Activated T-helper 1 cell treated with anti-CD3 and anti-CD28 coated beads, Interleukin-12 subunit alpha, Interleukin-12 subunit beta, Interleukin-2, Interleukin-4 antibody, amounts not matched to agents 30 ng/mL and 10 ng/mL and 1 ng/mL, durations not matched to agents 14 hours and 24 hours and 36 hours (primary cell): ENCODE results near the gene ENOPH1. TPM values are rescaled to one million over a fixed set of nuclear protein-coding genes. Genes with fewer than 3 reads are reported as not detected.

Experiments
- DNase-seq: peaks from one replicate; pipeline ENCODE4 v3.0.0; 2021; ENCODE audit warnings: low spot score
- H3K27ac Mint-ChIP-seq: one replicate; pipeline ENCODE4 v1.8.0; 2021; ENCODE audit warnings: mild to moderate bottlenecking, mixed read lengths
- H3K27me3 Mint-ChIP-seq: one replicate; pipeline ENCODE4 v1.8.0; 2022; ENCODE audit warnings: mild to moderate bottlenecking, moderate library complexity, mixed read lengths; ENCODE audit not compliant: insufficient read depth
- H3K36me3 Mint-ChIP-seq: one replicate; pipeline ENCODE4 v1.8.0; 2021; ENCODE audit warnings: low read depth, mixed read lengths
- H3K4me1 Mint-ChIP-seq: one replicate; pipeline ENCODE4 v1.8.0; 2021; ENCODE audit warnings: low read depth, mixed read lengths
- H3K4me3 Mint-ChIP-seq: one replicate; pipeline ENCODE4 v1.8.0; 2021; ENCODE audit warnings: mild to moderate bottlenecking, moderate library complexity, mixed read lengths
- H3K9me3 Mint-ChIP-seq: one replicate; pipeline ENCODE4 v1.8.0; 2021; ENCODE audit warnings: mixed read lengths
- intact Hi-C: fragments of 100-400 bp; cut with micrococcal nuclease; formaldehyde crosslinking; loops from one replicate; pipeline ENCODE4 v1.15.1; 2024
- total RNA-seq: library from RNA; stranded (reverse); gene quantifications from 2 replicates; pipeline ENCODE4 v1.2.3, GENCODE V29; 2022

The ENOPH1 gene
- total RNA-seq, 1 donor from 2014 or later: 61.5 TPM

DNA sequence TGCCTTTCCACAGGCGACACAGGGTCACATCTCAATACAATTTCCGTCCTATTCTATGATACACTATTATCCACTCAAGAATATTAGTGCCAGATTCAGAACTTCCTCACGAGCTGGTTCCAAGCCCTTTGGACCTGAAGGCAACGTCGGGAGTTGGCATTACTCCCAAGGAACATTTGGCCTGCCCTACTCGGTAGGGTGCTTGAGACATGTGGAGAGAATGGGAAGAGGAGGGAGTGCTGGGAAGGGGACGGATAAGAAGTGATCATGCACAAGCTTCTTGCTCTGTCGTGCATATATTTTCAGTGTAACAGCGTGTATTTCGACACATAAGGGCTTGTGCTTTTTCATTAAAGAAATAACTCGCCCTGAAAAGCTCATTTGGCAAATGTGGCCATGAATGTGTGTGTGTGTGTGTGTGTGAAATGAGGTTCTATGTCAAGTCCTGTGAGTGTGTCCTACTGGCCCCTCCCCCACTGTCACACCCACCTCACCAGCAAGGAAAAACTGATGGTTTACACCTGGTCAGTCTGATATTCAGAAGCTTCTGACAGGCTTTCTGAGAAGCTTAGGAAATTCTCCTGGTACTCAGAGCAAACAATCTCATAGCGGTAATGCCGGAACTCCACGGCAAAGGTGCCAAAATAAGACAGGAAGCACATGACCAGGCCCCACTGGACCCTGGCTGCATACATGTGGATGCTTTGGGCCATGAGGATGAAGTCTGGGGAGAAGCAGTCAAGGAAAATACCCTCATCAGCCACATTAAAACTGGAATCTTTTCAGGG lies 54.8 kb downstream of the ENOPH1 start:
- Mint-ChIP-seq H3K9me3 (no peaks in the 10 kb centered on the region), H3K27ac (no peak overlapping the region), H3K36me3 (peaks cover 8% of the 10 kb centered on the region), H3K4me1 (no peaks in the 10 kb centered on the region), H3K4me3 (no peak overlapping the region), H3K27me3 (no peaks in the 10 kb centered on the region)
- intact Hi-C loops: no loop called here
- DNase-seq: no peak

DNA sequence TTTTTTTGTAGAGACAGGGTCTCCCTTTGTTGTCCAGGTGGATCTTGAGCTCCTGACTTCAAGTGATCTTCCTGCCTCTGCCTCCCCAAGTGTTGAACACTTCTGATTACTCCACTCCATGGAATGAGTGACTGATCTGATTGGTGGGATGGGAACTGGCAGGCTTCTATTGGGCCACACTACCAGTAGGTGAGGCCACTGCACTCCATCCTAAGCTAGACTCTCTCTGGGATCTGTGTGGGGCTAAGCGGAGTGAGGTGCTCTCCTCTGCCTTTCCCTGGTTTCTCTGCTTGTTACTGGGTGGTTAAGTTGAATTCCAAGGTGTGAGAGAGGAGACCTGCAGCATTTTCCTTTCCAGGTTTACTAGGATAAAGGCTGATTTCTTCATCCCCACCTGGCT lies 58.7 kb downstream of the ENOPH1 start:
- no peak overlapping the region for H3K27ac Mint-ChIP-seq
- H3K4me3 Mint-ChIP-seq: no peak overlapping the region
- no peaks in the 10 kb centered on the region for H3K27me3 Mint-ChIP-seq
- intact Hi-C loops: no loop called here
- H3K9me3 Mint-ChIP-seq: no peaks in the 10 kb centered on the region
- peaks cover 5% of the 10 kb centered on the region for H3K36me3 Mint-ChIP-seq
- no peak for DNase-seq
- H3K4me1 Mint-ChIP-seq: no peaks in the 10 kb centered on the region

DNA sequence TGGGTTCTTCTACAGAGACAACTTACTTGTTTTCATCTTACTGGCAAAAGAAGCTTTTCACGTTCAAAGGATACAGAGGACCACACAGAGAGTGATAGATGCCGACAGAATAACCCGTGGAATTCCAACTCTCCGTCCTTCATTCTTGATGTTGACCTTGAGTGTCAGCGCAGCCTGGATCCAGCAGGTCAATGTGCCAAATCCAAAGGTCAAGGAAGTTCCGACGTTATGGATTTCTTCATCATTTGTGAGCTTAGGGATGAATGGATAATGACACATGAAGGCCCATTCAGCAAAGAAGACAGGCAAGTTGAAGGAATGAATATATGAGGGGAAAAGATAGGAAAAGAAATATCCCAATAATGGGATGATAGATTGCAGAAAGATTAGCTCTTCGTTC lies 59.6 kb downstream of the ENOPH1 start:
- no peaks in the 10 kb centered on the region for H3K27me3 Mint-ChIP-seq
- H3K27ac Mint-ChIP-seq: no peak overlapping the region
- peaks cover 4% of the 10 kb centered on the region for H3K36me3 Mint-ChIP-seq
- intact Hi-C loops: no loop called here
- no peak overlapping the region for H3K4me3 Mint-ChIP-seq
- no peaks in the 10 kb centered on the region for H3K9me3 Mint-ChIP-seq
- no peaks in the 10 kb centered on the region for H3K4me1 Mint-ChIP-seq
- no peak for DNase-seq

DNA sequence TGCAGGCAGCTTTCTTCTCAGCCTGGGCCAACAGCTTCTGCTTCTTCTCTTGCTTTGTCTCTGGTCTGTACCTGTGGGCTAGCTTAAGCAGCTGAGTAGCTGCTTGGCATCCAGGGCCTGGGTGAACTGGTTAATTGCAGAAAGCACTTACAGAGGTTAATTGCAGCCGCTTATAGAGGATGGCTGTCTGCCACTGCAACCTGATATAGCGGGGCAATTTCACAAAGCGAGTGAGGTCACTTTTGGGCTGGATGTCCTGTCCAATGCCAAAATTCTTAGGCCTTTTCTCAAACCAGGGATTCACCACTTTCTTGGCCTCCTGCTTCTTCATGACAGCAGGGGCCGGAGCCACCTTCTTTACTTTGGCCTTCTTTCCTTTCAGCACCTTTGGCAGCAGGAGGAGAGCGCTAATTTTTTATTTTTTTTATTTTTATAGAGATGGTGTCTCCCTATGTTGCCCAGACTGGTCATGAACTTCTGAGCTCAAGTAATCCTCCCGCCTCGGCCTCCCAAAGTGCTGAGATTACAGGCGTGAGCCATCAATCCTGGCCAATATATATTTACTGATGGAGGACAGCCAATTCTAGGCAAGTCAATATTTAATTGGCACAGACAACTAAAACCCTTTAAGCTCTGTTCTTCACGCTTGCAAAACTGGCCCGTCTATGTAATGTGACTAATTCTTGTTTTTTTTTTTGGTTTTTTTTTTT lies 61.0 kb downstream of the ENOPH1 start:
- Mint-ChIP-seq H3K4me3 (no peak overlapping the region), H3K9me3 (no peaks in the 10 kb centered on the region), H3K27me3 (no peaks in the 10 kb centered on the region), H3K27ac (no peak overlapping the region), H3K4me1 (no peaks in the 10 kb centered on the region), H3K36me3 (peaks cover 2% of the 10 kb centered on the region)
- DNase-seq: no peak
- intact Hi-C loops: no loop called here

DNA sequence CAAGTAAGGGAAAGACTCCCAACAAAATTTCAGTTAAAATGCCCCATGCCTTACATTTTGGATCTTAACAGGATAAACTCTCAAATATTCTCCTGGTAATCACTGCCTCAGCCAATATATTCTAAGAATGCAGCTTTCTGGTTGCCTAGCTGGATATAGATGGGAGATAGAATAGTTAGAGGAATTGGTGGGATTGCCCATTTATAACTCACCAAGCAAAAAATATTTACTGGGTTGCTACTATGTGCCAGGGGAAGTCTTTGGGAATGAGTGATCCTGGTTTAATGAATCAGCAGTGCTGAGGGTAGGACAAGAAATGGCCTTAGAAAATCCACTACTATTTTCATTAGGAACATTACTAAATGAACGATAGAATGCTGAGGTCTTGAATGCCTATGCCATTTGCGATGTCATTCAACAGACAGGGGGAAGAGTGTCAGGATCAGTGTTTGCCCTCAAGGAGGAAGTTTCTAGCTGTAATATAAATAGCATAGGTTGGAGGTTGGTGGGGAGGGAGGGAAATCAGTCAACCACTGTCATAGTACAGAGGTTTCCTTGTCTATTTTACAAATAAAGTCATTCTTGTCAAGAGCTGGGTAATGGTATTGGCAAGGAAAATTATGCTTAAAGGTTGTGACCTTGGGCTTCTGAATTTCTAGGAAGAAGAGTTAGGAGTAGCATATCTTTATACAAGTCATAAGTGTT lies 63.5 kb downstream of the ENOPH1 start:
- no peaks in the 10 kb centered on the region for H3K9me3 Mint-ChIP-seq

DNA sequence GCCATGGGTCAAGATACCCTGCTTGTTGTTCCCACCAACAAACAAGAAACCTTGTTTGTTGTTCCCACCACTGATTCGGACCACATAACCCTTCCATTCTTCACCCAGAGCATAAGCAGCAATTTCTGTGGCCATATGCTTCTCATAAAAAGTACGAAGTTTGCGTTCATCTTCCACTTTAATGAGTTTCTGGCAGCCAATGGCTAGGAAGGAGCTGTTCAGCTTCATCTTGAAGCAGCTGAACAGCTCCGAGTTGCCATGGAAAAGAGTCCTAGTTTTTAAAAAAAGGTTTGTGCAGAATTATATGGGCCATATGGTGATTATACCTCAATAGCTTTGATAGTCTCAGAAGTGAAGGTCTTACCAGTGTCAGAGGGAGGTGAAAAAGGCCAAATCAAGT lies 65.3 kb downstream of the ENOPH1 start:
- no peak overlapping the region for H3K4me3 Mint-ChIP-seq
- intact Hi-C loops: no loop called here

More for the DNA sequence above, 63.5 kb downstream of the ENOPH1 start:
- Mint-ChIP-seq H3K36me3 (peaks cover 2% of the 10 kb centered on the region), H3K4me3 (no peak overlapping the region), H3K4me1 (no peaks in the 10 kb centered on the region), H3K27me3 (no peaks in the 10 kb centered on the region), H3K27ac (no peak overlapping the region)
- intact Hi-C loops: no loop called here
- DNase-seq: no peak

DNA sequence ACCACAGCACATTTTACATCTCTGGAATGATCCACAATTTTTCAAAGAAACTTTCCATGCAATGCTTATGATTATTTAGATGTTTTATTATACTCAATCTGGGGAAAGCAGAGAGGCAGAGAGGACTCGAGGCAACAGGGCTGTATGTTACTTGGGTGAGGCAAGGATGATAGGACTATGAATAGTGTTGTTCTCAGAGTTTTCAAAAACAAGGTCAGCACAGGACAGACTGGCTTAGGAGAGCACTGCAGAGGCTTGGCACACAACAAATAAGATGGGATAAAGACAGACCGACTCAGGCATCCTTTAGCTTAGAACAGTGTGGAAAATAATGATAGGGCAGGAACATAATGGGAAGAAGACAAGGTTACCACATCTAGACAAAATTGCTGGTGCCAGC lies 66.0 kb downstream of the ENOPH1 start:
- H3K27ac Mint-ChIP-seq: no peak overlapping the region
- intact Hi-C loops: no loop called here
- H3K27me3 Mint-ChIP-seq: no peaks in the 10 kb centered on the region
- no peaks in the 10 kb centered on the region for H3K4me1 Mint-ChIP-seq
- H3K36me3 Mint-ChIP-seq: no peaks in the 10 kb centered on the region
- no peak overlapping the region for H3K4me3 Mint-ChIP-seq
- DNase-seq: no peak
- H3K9me3 Mint-ChIP-seq: no peaks in the 10 kb centered on the region

More for the DNA sequence above, 65.3 kb downstream of the ENOPH1 start:
- H3K9me3 Mint-ChIP-seq: no peaks in the 10 kb centered on the region
- H3K4me1 Mint-ChIP-seq: no peaks in the 10 kb centered on the region
- DNase-seq: no peak
- H3K36me3 Mint-ChIP-seq: no peaks in the 10 kb centered on the region
- no peak overlapping the region for H3K27ac Mint-ChIP-seq
- H3K27me3 Mint-ChIP-seq: no peaks in the 10 kb centered on the region

DNA sequence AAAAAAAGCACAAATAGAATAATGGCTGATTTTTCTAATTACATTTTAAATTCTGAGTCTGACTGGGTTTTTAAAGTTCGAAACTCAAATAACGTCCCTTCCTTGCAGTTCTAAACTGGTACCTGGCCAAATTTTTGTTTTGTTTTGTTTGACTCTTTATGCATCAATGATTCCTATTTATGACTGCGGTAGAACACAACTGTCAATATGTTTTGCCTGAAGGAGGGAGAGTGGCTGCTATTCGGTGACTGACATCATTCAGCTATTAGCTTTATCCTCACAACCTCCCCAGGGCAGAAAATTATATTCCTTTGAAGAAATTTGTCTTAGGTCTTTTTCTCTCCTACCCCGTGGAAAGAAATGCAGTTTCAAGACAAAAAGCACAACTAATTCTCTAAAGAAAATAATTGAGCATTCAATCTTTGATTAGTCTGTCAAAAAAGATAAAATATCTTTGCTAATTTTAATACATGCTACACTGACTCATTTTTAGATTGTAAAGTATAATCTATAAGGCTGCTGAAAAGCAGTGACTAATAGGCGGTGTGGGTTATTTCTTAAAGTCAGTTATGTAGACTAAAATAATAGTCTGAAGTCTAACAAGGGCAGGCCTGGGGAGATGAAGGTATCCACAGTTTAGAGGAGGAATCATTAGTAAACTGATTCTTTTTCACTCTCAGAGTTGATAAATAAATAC lies 69.5 kb downstream of the ENOPH1 start:
- Mint-ChIP-seq H3K27ac (no peak overlapping the region), H3K36me3 (no peaks in the 10 kb centered on the region), H3K4me3 (no peak overlapping the region), H3K9me3 (no peaks in the 10 kb centered on the region), H3K27me3 (no peaks in the 10 kb centered on the region), H3K4me1 (no peaks in the 10 kb centered on the region)
- intact Hi-C loops: no loop called here
- no peak for DNase-seq

DNA sequence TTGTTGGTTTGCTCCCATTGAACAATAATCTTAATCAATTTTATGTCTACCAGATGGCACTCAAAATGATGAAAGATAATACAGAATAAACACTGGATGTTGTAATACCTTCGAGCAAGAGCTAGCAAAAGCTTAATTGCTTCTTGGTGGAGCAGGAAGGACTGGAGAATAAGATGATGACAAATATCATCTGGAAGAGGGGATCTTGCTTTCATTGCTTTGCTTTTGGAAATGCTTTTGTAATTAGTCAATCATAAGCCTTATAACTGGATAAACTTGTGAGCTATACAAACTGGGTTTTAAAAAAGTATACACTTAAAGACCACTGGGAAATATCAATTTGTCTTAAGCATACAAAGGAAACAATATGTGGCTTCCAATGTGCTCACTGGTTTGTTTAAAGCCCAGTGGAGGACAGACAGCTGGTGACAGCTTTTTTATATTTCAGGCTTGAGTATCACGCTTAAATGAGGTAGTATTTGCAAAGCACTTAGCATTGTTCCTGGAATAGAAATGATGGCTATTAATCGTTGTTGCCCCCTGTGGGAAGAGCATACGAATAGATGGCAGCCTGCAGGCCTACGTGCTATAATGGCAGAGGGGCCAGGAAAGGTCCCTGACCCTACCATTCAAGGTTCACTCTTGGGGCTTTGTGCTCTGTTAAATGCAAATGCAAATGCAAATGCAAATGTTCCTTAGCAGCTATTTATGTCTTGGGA lies 70.2 kb downstream of the ENOPH1 start:
- intact Hi-C loops: no loop called here
- Mint-ChIP-seq H3K36me3 (no peaks in the 10 kb centered on the region), H3K27ac (no peak overlapping the region), H3K9me3 (no peaks in the 10 kb centered on the region), H3K4me1 (no peaks in the 10 kb centered on the region), H3K4me3 (no peak overlapping the region), H3K27me3 (peaks cover under 1% of the 10 kb centered on the region)
- DNase-seq: no peak

DNA sequence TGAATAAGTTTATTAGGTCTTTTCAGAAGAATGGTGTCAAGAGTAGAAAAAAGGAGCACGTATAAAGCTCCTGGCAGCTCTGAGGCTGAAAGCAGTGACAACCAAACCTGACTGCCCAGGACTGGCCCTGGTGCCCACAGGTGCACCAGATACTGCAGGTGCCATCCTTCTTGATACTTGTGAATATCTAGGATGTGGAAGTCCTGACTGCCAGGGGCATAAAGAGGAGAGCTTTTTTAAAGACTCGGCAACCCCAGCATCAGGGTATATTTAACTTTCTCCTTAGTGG lies 70.7 kb downstream of the ENOPH1 start:
- intact Hi-C loops: no loop called here
- no peak overlapping the region for H3K4me3 Mint-ChIP-seq
- no peaks in the 10 kb centered on the region for H3K36me3 Mint-ChIP-seq
- H3K9me3 Mint-ChIP-seq: no peaks in the 10 kb centered on the region
- H3K4me1 Mint-ChIP-seq: no peaks in the 10 kb centered on the region
- no peak for DNase-seq
- peaks cover 5% of the 10 kb centered on the region for H3K27me3 Mint-ChIP-seq
- H3K27ac Mint-ChIP-seq: no peak overlapping the region

DNA sequence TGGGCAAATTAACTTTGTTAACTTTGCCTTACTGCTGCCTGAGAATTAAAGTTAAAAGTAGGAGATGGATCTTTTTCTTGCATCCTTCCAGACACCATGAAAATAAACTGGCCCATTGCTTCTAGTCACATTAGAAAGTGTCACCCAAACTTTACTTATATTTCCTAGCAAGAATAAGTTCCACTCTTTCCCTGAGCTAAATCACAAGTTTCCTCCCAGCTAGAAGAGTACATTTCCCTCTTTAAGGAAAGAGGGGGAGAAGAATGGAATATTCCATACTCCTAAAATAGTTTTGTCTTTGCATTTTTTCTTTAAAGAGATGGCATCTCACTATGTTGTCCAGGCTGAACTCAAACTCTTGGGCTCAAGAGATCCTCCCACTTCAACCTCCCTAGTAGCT lies 77.6 kb downstream of the ENOPH1 start:
- intact Hi-C loops: no loop called here
- Mint-ChIP-seq H3K27ac (no peak overlapping the region), H3K4me3 (no peak overlapping the region), H3K36me3 (no peaks in the 10 kb centered on the region), H3K9me3 (no peaks in the 10 kb centered on the region), H3K27me3 (peaks cover 7% of the 10 kb centered on the region), H3K4me1 (no peaks in the 10 kb centered on the region)
- DNase-seq: no peak

DNA sequence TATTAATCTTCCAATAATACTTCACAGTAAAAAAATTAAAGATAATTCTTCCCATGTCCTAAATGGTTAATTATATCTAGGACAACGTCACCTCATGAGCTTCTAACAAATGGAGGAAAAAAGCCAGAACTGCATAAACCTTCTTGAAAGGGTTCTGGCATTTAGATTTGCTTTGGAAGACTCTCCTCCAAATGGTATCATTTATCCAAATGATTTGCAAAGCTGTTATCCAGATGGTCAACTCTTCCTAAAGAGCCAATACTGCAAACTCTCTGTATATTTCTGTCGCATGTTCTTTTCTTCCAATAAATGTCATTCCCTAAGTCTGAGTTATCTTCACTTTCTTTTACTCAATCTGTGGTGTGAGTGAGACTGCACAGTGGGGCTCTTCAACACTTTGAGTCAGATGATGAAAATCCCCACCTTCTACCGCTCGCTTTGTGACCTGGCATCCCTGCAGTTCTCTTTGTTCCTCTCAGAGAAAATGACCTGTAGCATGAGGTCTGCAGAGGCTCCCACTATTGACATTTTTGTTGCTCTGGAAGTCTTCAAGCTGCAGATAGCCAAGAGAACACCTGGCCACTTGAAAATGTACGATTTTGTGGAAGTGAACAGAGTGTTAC lies 78.5 kb downstream of the ENOPH1 start:
- no peak overlapping the region for H3K4me3 Mint-ChIP-seq
- no peak overlapping the region for H3K27ac Mint-ChIP-seq
- DNase-seq: no peak
- no peaks in the 10 kb centered on the region for H3K4me1 Mint-ChIP-seq
- intact Hi-C loops: no loop called here
- H3K9me3 Mint-ChIP-seq: no peaks in the 10 kb centered on the region
- H3K27me3 Mint-ChIP-seq: peaks cover 7% of the 10 kb centered on the region
- no peaks in the 10 kb centered on the region for H3K36me3 Mint-ChIP-seq
